IPS-18a (cell line): Measurements from ENCODE around the gene CDC42SE2.
"Not testable (repeated sequence)": the region's sequence is repeated elsewhere in the genome, so short reads cannot be mapped to it uniquely, and the experiment has no call there.

Experiments used
- H3K27ac ChIP-seq: one replicate; pipeline ENCODE4 v1.5.1; 2013; ENCODE audit warnings: low read length
- H3K27me3 ChIP-seq: one replicate; pipeline ENCODE4 v1.6.1; 2013; ENCODE audit warnings: mild to moderate bottlenecking, low read length; ENCODE audit not compliant: control insufficient read depth, insufficient read depth
- H3K36me3 ChIP-seq: one replicate; pipeline ENCODE4 v1.6.1; 2013; ENCODE audit warnings: low read depth, low read length; ENCODE audit not compliant: control insufficient read depth
- H3K4me1 ChIP-seq: one replicate; pipeline ENCODE4 v1.6.1; 2013; ENCODE audit warnings: low read depth, low read length; ENCODE audit not compliant: control insufficient read depth
- H3K4me3 ChIP-seq: one replicate; pipeline ENCODE4 v1.5.1; 2013; ENCODE audit warnings: low read length
- H3K9ac ChIP-seq: one replicate; pipeline ENCODE4 v1.6.1; 2013; ENCODE audit warnings: mild to moderate bottlenecking, low read length, moderate library complexity
- H3K9me3 ChIP-seq: one replicate; pipeline ENCODE4 v1.6.1; 2013; ENCODE audit warnings: low read depth, low read length; ENCODE audit not compliant: control insufficient read depth

Gene CDC42SE2

DNA sequence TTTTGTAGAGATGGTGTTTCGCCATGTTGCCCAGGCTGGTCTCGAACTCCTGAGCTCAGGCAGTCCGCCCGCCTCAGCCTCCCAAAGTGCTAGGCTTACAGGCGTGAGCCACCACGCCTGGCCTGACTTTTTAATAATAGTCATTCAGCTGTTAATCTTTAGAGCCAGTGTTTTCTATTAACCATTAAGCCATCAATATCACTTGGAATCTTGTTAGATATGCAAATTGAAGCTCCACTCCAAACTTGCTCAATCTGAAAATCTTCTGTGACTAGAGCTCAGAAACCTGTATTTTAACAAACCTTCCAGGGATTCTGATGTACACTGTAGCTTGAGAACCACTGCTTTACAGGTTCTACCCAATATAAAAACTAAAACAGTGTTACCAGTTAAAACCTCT lies 113.5 kb downstream of the CDC42SE2 start:
- no peaks in the 10 kb centered on the region for H3K27me3 ChIP-seq
- H3K36me3 ChIP-seq, result no peaks in the 10 kb centered on the region
- H3K9me3 ChIP-seq, result no peaks in the 10 kb centered on the region
- H3K9ac ChIP-seq, result no peak overlapping the region
- H3K4me3 ChIP-seq, result no peak overlapping the region
- H3K4me1 ChIP-seq, result no peaks in the 10 kb centered on the region
- no peak overlapping the region for H3K27ac ChIP-seq

DNA sequence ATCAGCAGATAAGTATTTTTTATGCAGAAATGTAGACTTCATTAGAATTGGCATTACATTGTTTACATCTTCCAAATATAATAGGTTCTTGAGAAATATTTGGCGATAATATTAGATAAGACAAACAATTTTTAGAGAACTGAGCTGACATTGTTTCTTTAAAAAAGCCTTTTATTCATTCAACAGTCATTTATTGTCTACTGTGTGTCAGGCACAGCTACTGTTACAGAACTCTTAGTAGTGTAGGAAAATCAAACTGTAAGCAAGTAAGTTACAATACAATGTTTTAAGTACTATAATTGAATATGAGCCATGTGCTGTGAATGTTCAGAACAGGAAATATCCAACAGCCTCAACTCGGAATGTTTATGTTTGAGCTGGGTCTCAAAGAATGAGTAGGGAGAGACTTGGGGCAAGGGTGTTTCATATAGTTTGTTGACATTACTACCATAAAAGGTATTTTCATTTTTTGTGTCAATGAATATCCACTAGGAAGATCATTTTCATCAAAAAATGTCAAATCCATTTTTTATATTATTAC lies 114.0 kb downstream of the CDC42SE2 start:
- no peak overlapping the region for H3K9ac ChIP-seq
- H3K27ac ChIP-seq, result no peak overlapping the region
- H3K4me1 ChIP-seq, result no peaks in the 10 kb centered on the region
- H3K4me3 ChIP-seq, result no peak overlapping the region
- H3K9me3 ChIP-seq, result no peaks in the 10 kb centered on the region
- H3K36me3 ChIP-seq, result no peaks in the 10 kb centered on the region
- H3K27me3 ChIP-seq, result no peaks in the 10 kb centered on the region

DNA sequence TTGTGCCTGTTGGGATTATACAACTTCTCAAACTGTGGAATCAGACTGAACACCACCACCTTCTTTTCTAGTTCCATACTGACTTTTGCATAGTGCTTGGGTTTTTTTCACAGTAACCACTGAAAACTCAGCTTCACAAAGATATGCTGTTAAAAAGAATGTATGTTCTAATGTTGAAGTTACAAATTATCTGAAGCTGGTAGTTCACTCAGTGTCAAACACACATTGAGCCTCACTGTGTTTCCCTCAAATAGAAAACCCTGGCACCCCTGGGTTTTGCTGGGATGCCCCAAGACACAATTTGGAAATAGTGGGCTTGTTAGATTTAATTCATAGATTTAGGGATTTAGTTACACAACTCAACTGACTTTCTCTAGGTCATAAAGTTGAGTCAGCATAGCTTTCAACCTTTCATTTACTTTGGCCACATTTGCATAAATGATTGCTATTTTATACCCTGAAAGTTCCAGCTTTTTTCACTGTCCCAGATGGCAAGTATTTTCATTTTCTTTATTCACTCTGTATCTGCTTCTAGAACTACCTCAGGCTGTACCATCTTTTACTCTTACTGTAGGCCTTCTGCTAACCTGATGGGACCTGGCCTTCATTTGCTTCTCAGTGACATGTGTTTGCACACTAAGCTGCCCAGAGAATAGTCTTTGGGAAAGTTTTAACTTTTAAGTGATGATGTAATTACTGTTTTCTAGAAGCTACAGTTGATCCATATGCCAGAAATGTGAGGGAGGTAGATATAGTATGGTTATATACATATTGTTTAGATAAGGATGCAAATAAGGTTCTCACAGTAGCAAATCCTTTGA lies 115.1 kb downstream of the CDC42SE2 start:
- Histone ChIP-seq H3K4me1 (no peaks in the 10 kb centered on the region), H3K9me3 (no peaks in the 10 kb centered on the region), H3K4me3 (no peak overlapping the region), H3K27me3 (no peaks in the 10 kb centered on the region), H3K9ac (no peak overlapping the region), H3K27ac (no peak overlapping the region), H3K36me3 (no peaks in the 10 kb centered on the region)

DNA sequence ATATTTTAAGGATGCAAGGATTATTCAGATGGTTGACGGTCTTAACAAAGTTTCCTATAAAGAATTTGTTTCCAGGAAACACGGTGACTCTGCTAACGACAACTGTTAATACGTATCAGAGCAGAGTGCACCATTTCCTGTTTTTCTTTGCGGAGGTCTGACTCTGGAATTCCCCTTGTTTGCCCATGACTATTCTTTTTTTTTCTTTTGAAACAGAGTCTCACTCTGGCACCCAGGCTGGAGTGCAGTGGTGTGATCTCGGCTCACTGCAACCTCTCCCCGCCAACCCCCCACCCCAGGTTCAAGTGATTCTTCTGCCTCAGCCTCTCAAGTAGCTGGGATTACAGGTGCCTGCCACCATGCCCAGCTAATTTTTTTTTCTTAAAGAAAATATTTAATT lies 115.9 kb downstream of the CDC42SE2 start:
- Histone ChIP-seq H3K27ac (no peak overlapping the region), H3K4me1 (no peaks in the 10 kb centered on the region), H3K4me3 (no peak overlapping the region), H3K9me3 (no peaks in the 10 kb centered on the region), H3K9ac (no peak overlapping the region), H3K36me3 (no peaks in the 10 kb centered on the region), H3K27me3 (no peaks in the 10 kb centered on the region)

DNA sequence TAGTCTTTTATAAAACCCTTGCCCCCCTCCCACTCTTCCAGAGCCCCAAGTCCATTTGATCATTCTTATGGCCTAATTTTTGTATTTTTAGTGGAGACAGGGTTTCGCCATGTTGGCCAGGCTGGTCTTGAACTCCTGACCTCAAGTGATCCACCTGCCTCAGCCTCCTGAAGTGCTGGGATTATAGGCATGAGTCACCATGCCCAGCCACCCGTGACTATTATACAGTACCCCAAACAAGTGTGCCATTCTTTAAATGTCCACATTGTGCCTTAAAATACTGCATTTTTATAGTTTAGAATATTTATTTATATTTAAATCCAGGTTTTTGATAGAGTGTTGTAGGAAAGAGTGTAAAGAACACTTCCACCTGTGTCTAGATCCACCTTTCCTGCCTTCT lies 116.4 kb downstream of the CDC42SE2 start:
- not testable (repeated sequence) for H3K4me3 ChIP-seq, H3K27ac ChIP-seq, H3K27me3 ChIP-seq, H3K36me3 ChIP-seq, H3K9me3 ChIP-seq, H3K4me1 ChIP-seq, H3K9ac ChIP-seq

DNA sequence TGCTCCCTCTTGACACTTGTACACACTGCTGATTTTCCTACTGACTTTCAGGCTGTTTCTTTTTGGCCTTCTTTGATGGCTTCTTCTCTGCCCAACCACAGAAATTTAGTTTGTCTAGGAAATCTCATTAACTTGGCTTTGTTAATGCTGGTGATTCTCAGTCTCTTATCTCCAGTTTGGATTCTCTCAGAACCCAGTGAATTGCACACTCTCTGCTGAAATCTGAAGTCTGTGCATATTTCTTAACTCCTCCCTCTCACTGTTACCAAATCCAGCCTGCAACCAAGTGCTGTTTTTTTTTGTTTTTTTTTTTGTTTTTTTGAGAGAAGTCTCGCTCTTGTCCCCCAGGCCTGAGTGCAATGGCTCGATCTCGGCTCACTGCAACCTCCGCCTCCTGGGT lies 117.2 kb downstream of the CDC42SE2 start:
- Histone ChIP-seq H3K27me3 (no peaks in the 10 kb centered on the region), H3K9me3 (no peaks in the 10 kb centered on the region), H3K9ac (no peak overlapping the region), H3K27ac (no peak overlapping the region), H3K36me3 (no peaks in the 10 kb centered on the region), H3K4me3 (no peak overlapping the region), H3K4me1 (no peaks in the 10 kb centered on the region)

DNA sequence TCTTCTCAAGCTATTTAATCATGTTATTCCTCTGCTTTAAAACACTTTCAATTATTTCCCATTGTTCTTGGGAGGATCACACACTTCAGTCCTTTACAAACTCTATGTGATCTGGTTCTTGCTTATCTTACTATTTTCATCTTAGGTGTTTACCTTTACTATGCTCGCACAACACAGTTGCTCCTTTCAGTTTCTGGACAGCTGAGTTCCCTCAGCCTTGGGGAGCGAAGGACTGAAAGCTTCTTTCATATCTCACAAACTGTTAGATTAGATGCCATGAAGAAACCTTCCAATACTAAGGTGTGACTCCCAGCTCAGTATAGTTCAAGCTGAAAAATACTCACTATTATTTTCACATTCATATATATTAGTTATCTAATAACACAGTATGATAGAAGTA lies 117.9 kb downstream of the CDC42SE2 start:
- no peak overlapping the region for H3K27ac ChIP-seq
- H3K4me1 ChIP-seq, result no peaks in the 10 kb centered on the region
- H3K9me3 ChIP-seq, result no peaks in the 10 kb centered on the region
- H3K9ac ChIP-seq, result no peak overlapping the region
- H3K27me3 ChIP-seq, result no peaks in the 10 kb centered on the region
- H3K4me3 ChIP-seq, result no peak overlapping the region
- H3K36me3 ChIP-seq, result no peaks in the 10 kb centered on the region

DNA sequence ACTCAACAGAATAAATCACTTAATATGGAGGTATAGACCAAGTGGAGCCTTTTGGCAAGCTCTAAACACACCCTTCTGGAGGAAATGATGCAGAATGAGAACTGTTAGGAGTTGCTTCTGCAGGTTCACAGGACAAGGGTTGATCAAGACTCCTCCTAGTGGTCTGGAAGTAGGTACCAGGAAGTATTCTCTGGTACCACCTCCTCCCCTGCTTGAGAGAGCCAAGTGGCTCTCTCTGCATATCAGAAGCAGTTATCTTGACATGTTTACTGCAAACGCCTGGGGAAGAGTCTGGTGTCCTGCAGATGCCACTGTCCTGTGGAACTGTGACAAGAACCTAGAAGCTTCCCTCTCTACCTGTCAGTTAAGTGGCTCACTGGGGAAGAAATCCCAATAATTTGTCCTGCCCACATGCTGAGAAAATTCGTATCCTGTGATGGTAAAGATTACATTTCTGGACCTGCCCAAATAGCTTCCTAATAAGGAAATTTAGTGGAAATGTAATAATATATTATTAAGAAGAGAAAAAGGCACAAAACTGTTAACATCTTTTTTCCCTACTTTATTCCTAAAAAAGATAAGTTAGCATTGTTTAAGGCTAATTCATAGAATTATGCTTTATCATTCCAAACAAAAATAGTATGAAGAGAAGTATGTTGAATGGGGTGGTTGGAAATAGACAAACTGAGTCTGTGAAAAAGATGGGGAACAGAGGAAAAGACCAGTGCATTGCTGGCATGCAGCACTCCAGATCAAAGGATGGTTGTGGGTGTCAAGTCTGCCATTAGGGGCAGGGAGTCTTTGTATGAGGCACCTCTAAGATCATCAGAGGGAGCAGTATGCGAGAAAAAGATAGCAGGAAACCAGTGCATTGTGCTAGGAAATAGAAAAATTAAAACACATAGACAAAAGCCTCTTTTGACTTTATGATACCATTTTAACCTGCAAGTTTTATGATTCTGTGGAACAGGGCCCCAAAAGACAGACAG lies 118.8 kb downstream of the CDC42SE2 start:
- Histone ChIP-seq H3K9me3 (no peaks in the 10 kb centered on the region), H3K27me3 (no peaks in the 10 kb centered on the region), H3K27ac (no peak overlapping the region), H3K36me3 (no peaks in the 10 kb centered on the region), H3K4me1 (no peaks in the 10 kb centered on the region), H3K4me3 (no peak overlapping the region), H3K9ac (no peak overlapping the region)

DNA sequence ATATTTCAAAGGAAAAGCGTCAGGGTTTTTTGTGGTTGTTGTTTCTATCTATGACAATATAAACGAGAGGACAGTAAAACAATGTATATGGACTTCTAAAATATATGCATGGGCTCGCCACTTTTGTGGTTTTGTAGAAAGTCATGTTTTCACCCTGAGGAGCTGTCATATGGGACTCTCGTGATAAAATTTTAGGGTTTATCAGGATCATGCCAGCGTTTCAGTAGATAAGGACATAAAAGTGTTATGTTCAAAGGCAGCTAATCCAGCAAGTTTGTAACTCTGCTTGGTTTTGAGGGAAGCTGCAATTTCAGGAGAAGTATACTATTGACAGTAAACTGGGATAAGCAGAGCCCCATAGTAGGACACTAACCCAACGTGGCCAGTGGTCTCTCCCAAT lies 120.3 kb downstream of the CDC42SE2 start:
- Histone ChIP-seq H3K27me3 (no peaks in the 10 kb centered on the region), H3K27ac (no peak overlapping the region), H3K4me1 (no peaks in the 10 kb centered on the region), H3K9ac (no peak overlapping the region), H3K36me3 (no peaks in the 10 kb centered on the region), H3K9me3 (no peaks in the 10 kb centered on the region), H3K4me3 (no peak overlapping the region)

DNA sequence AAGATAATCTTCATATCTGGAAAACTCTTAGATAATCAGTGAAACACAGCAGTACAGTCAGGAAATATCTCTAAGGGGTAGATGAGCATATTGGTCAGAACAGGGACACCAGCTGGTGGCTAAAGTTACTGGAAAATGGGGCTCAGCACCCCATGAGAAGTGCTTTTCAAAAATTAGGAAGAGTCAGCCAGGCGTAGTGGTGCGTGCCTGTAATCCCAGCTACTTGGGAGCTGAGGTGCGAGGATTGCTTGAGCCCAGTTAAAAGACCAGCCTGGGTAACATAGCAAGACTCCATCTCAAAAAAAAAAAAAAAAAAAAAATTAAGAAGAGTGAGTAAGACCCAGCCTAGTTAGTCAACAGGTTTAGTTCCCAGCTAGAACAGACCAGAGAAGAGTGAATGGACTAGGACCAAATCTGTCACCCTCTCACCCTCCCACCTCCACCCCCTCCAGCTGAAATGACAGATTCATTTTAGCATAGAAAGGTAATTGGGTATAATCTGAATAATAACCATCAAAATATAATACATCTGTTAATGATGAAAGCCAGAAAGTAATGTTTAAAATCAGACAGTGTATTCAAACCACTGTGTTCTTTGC lies 120.9 kb downstream of the CDC42SE2 start:
- Histone ChIP-seq H3K27me3 (no peaks in the 10 kb centered on the region), H3K4me1 (no peaks in the 10 kb centered on the region), H3K9me3 (no peaks in the 10 kb centered on the region), H3K4me3 (no peak overlapping the region), H3K27ac (no peak overlapping the region), H3K9ac (no peak overlapping the region), H3K36me3 (no peaks in the 10 kb centered on the region)

DNA sequence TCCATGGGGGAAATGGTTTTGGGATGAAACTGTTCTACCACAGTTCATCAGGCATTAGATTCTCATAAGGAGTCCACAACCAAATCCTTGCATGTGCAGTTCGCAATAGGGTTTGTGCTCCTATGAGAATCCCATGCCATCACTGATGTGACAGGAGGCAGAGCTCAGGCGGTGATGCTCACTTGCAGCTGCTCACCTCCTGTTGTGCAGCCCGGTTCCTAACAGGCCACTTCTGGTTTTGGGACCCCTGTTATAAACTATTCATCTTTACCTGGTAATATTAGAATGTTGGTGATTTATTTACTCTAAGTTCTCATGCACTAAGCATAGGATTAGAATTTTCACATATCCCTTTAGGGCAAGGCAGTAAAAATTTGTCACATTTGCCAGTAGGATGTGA lies 122.3 kb downstream of the CDC42SE2 start:
- H3K27ac ChIP-seq, result no peak overlapping the region
- H3K4me1 ChIP-seq, result no peaks in the 10 kb centered on the region
- no peak overlapping the region for H3K4me3 ChIP-seq
- no peaks in the 10 kb centered on the region for H3K27me3 ChIP-seq
- H3K9ac ChIP-seq, result no peak overlapping the region
- H3K9me3 ChIP-seq, result no peaks in the 10 kb centered on the region
- no peaks in the 10 kb centered on the region for H3K36me3 ChIP-seq
